GM20431 (cell line): ENCODE data around the gene ALX4.

Experiments
- in situ Hi-C: fragments of 300-500 bp; cut with MseI, MboI; formaldehyde crosslinking; loops from one replicate; pipeline ENCODE4 v1.15.0; 2020; ENCODE audit warnings: low sequenced_read_pairs; ENCODE audit not compliant: unreplicated experiment

ALX4 gene

GRCh38 chr11:44304091-44305025, 5.6 kb downstream of the ALX4 start:
- in situ Hi-C loops = no loop called here

GRCh38 chr11:44303401-44303938, 6.5 kb downstream of the ALX4 start:
- in situ Hi-C loops = no loop called here

GRCh38 chr11:44301564-44302271, 8.2 kb downstream of the ALX4 start:
- in situ Hi-C loops = no loop called here

GRCh38 chr11:44300844-44301563, 8.9 kb downstream of the ALX4 start:
- in situ Hi-C loops = no loop called here

GRCh38 chr11:44298862-44299261, 11.1 kb downstream of the ALX4 start:
- in situ Hi-C loops = loop anchor here (25.0 kb wide), 1 partner anchor 187 kb away; no protein-coding TSS in a partner anchor

- in situ Hi-C loops = loop anchor here (25.0 kb wide), 1 partner anchor 178 kb away; no protein-coding TSS in a partner anchor
Measured at GRCh38 chr11:44290208-44290607, 19.7 kb downstream of the ALX4 start.

- in situ Hi-C loops = loop anchor here (5.0 to 25.0 kb wide), 2 partner anchors 176 to 254 kb away; no protein-coding TSS in a partner anchor
Measured at GRCh38 chr11:44288133-44288526, 21.8 kb downstream of the ALX4 start.

GRCh38 chr11:44286911-44287310, 23.0 kb downstream of the ALX4 start:
- in situ Hi-C loops = loop anchor here (5.0 to 25.0 kb wide), 2 partner anchors 175 to 255 kb away; no protein-coding TSS in a partner anchor

- in situ Hi-C loops = loop anchor here (5.0 to 25.0 kb wide), 2 partner anchors 174 to 256 kb away; no protein-coding TSS in a partner anchor
Measured at GRCh38 chr11:44286268-44286880, 23.6 kb downstream of the ALX4 start.

GRCh38 chr11:44285756-44286155, 24.2 kb downstream of the ALX4 start:
- in situ Hi-C loops = loop anchor here (5.0 to 25.0 kb wide), 2 partner anchors 173 to 257 kb away; no protein-coding TSS in a partner anchor

- in situ Hi-C loops = loop anchor here (25.0 kb wide), 1 partner anchor 170 kb away; no protein-coding TSS in a partner anchor
Measured at GRCh38 chr11:44282620-44283019, 27.3 kb downstream of the ALX4 start.

- in situ Hi-C loops = loop anchor here (25.0 kb wide), 1 partner anchor 169 kb away; no protein-coding TSS in a partner anchor
Measured at GRCh38 chr11:44281151-44281550, 28.8 kb downstream of the ALX4 start.

- in situ Hi-C loops = loop anchor here (25.0 kb wide), 1 partner anchor 168 kb away; no protein-coding TSS in a partner anchor
Measured at GRCh38 chr11:44280257-44280656, 29.7 kb downstream of the ALX4 start.

- in situ Hi-C loops = loop anchor here (25.0 kb wide), 1 partner anchor 167 kb away; no protein-coding TSS in a partner anchor
Measured at GRCh38 chr11:44279483-44279882, 30.5 kb downstream of the ALX4 start.

- in situ Hi-C loops = loop anchor here (25.0 kb wide), 1 partner anchor 165 kb away; no protein-coding TSS in a partner anchor
Measured at GRCh38 chr11:44277196-44278090, 32.5 kb downstream of the ALX4 start.

GRCh38 chr11:44275961-44276550, 33.9 kb downstream of the ALX4 start:
- in situ Hi-C loops = loop anchor here (25.0 kb wide), 1 partner anchor 164 kb away; no protein-coding TSS in a partner anchor

- in situ Hi-C loops = loop anchor here (25.0 kb wide), 1 partner anchor 163 kb away; no protein-coding TSS in a partner anchor
Measured at GRCh38 chr11:44275241-44275640, 34.7 kb downstream of the ALX4 start.
